SK-N-SH (cell line): ENCODE results near the gene LLGL1. TPM values are rescaled to one million over a fixed set of nuclear protein-coding genes. Genes with fewer than 3 reads are reported as not detected.

Experiments
- CTCF ChIA-PET: fragments of 300-600, 350-600 bp; formaldehyde crosslinking; extraction: SDS; loops from one replicate; lab custom pipeline; 2021; lab: Yijun Ruan, JAX
- POLR2A ChIA-PET: fragments of 350-600 bp; sonication (Branson Sonifier 250); formaldehyde crosslinking; extraction: SDS; loops from one replicate; lab custom pipeline; 2020; ENCODE audit warnings: antibody characterized with exemption, inconsistent platforms; lab: Yijun Ruan, JAX
- DNase-seq: peaks from one replicate; pipeline ENCODE4 v3.0.0; 2012
- H2AFZ ChIP-seq: fragments of 200-600 bp; sonication (generic); 2 replicates; pipeline ENCODE4 v1.8.1; 2016; ENCODE audit warnings: antibody characterized with exemption, mild to moderate bottlenecking, low read depth
- H3F3A ChIP-seq: fragments of 200-600 bp; sonication (generic); replicated peaks from 2 replicates; pipeline ENCODE3; 2016; ENCODE audit warnings: antibody characterized with exemption, mild to moderate bottlenecking; ENCODE audit not compliant: insufficient read depth
- H3K27ac ChIP-seq, 2 experiments: fragments of 200-500 bp in 1 of 2; fragments of 200-600 bp in 1 of 2; sonication (Bioruptor generic) in 1 of 2; sonication (generic), shearing (Covaris generic) in 1 of 2; 2 replicates each; pipeline versions ENCODE4 v1.5.1 to v1.6.1; 2014 to 2016; ENCODE audit warnings: low read depth in 2 of 2, inconsistent platforms in 1 of 2, low read length in 1 of 2, mild to moderate bottlenecking in 1 of 2, mixed read lengths in 1 of 2
- H3K27me3 ChIP-seq: fragments of 200-600 bp; sonication (generic), shearing (Covaris generic); 2 replicates; pipeline ENCODE4 v1.6.1; 2016; ENCODE audit warnings: mixed run types; ENCODE audit not compliant: insufficient read depth
- H3K36me3 ChIP-seq, 2 experiments: fragments of 200-500 bp in 1 of 2; fragments of 200-600 bp in 1 of 2; sonication (Bioruptor generic) in 1 of 2; sonication (generic) in 1 of 2; replicated peaks in 1 of 2; 2 replicates each; pipeline versions ENCODE3 to v1.5.1; 2014 to 2016; ENCODE audit warnings: low read length in 1 of 2, mild to moderate bottlenecking in 1 of 2; ENCODE audit not compliant: insufficient read depth in 2 of 2, control insufficient read depth in 1 of 2
- H3K4me1 ChIP-seq, 2 experiments: fragments of 200-500 bp in 1 of 2; fragments of 200-600 bp in 1 of 2; sonication (Bioruptor generic) in 1 of 2; sonication (generic), shearing (Covaris generic) in 1 of 2; 2 replicates each; pipeline versions ENCODE4 v1.5.1 to v1.6.1; 2014 to 2016; ENCODE audit warnings: low read depth in 1 of 2, low read length in 1 of 2, mixed run types in 1 of 2; ENCODE audit not compliant: insufficient read depth in 2 of 2, control insufficient read depth in 1 of 2
- H3K4me2 ChIP-seq: fragments of 200-600 bp; sonication (generic), shearing (Covaris generic); 2 replicates; pipeline ENCODE4 v1.6.1; 2017; ENCODE audit warnings: mixed run types
- H3K4me3 ChIP-seq, 2 experiments: fragments of 200-500 bp in 1 of 2; fragments of 200-600 bp in 1 of 2; sonication (Bioruptor generic) in 1 of 2; sonication (generic), shearing (Covaris generic) in 1 of 2; 2 replicates each; pipeline versions ENCODE4 v1.5.1 to v1.8.1; 2014 to 2016; ENCODE audit warnings: low read depth in 2 of 2, inconsistent platforms in 1 of 2, low read length in 1 of 2, mild to moderate bottlenecking in 1 of 2, mixed read lengths in 1 of 2, moderate library complexity in 1 of 2
- H3K79me2 ChIP-seq: fragments of 200-600 bp; sonication (generic); 2 replicates; pipeline ENCODE4 v1.8.1; 2017; ENCODE audit warnings: mild to moderate bottlenecking; ENCODE audit not compliant: insufficient read depth
- H3K9ac ChIP-seq: fragments of 200-600 bp; sonication (generic); 2 replicates; pipeline ENCODE4 v1.6.1; 2017; ENCODE audit warnings: mixed run types
- H3K9me2 ChIP-seq: fragments of 200-600 bp; sonication (generic); 2 replicates; pipeline ENCODE4 v1.6.1; 2017; ENCODE audit warnings: mixed run types
- H3K9me3 ChIP-seq: fragments of 200-600 bp; sonication (generic); 2 replicates; pipeline ENCODE4 v1.6.1; 2017; ENCODE audit warnings: mixed run types, mild to moderate bottlenecking, moderate library complexity
- H4K20me1 ChIP-seq: fragments of 200-600 bp; sonication (generic); 2 replicates; pipeline ENCODE4 v1.6.1; 2017; ENCODE audit warnings: mild to moderate bottlenecking, mixed run types; ENCODE audit not compliant: insufficient read depth
- EP300 ChIP-seq, 2 experiments: IDR thresholded peaks; 2 replicates each; pipeline versions ENCODE4 v1.4.0 to v1.6.1; 2012; ENCODE audit warnings: borderline replicate concordance in 1 of 2, low read depth in 1 of 2, low read length in 1 of 2
- RXRA ChIP-seq: IDR thresholded peaks from 2 replicates; pipeline ENCODE4 v1.4.0; 2012; ENCODE audit warnings: low read depth, mild to moderate bottlenecking, borderline replicate concordance
- SIN3A ChIP-seq: IDR thresholded peaks from 2 replicates; pipeline ENCODE4 v1.6.1; 2012; ENCODE audit warnings: low read depth, mild to moderate bottlenecking, low read length, moderate library complexity, borderline replicate concordance
- SMC3 ChIP-seq: IDR thresholded peaks from 2 replicates; pipeline ENCODE4 v1.6.1; 2012; ENCODE audit warnings: low read depth, low read length, improper control_type of control experiment
- USF1 ChIP-seq: IDR thresholded peaks from 2 replicates; pipeline ENCODE4 v1.4.0; 2012; ENCODE audit warnings: low read depth, borderline replicate concordance
- USF2 ChIP-seq: fragments of 150-350 bp; IDR thresholded peaks from 2 replicates; pipeline ENCODE4 v1.6.1; 2017; ENCODE audit warnings: antibody characterized with exemption, low read length, low read depth, borderline replicate concordance
- WGBS: methylation state at CpG from one replicate; pipeline ENCODE4 v1.1.6; 2017; ENCODE audit warnings: low lambda C conversion rate; 5-methylcytosine and 5-hydroxymethylcytosine counted together
- polyA plus RNA-seq, 3 experiments: library from polyadenylated mRNA; depleted of rRNA; stranded (reverse); fragments of >200 nt; gene quantifications; 2 replicates each; pipeline ENCODE4 v1.2.3, GENCODE V29; 2012

The LLGL1 gene
- polyA plus RNA-seq, 1 of the 3 experiments (the other 2 are of a cell fraction), result 31.4 TPM

GRCh38 chr17:18246109-18246725 is 20.8 kb downstream of the LLGL1 start:
- no peak for TF ChIP-seq USF1
- no peak for TF ChIP-seq SMC3
- no peak for TF ChIP-seq RXRA
- no peak for TF ChIP-seq EP300 (IDR thresholded peaks at IDR 0.05; ENCODE audit: borderline replicate concordance in 1 of 2, low read depth in 1 of 2, low read length in 1 of 2)
- TF ChIP-seq USF2, result no peak
- H3K36me3 ChIP-seq, result peaks cover 20 to 67% of the 10 kb centered on the region in 2 experiments
- H2AFZ ChIP-seq, result no peak overlapping the region

GRCh38 chr17:18246880-18247612 is 21.6 kb downstream of the LLGL1 start:
- peaks cover 6% of the 10 kb centered on the region; the same call in 1 of the 2 replicates for H4K20me1 ChIP-seq

More at GRCh38 chr17:18246109-18246725, 20.8 kb downstream of the LLGL1 start:
- Histone ChIP-seq H3K4me2 (no peak overlapping the region), H4K20me1 (peaks cover 6% of the 10 kb centered on the region; the same call in 1 of the 2 replicates), H3K9me3 (no peaks in the 10 kb centered on the region), H3K27ac (no peak overlapping the region), H3K27me3 (no peaks in the 10 kb centered on the region), H3K4me3 (no peak overlapping the region), H3K4me1 (no peaks in the 10 kb centered on the region), H3K9ac (no peak overlapping the region), H3F3A (peaks cover 14% of the 10 kb centered on the region), H3K9me2 (no peaks in the 10 kb centered on the region), H3K79me2 (no peaks in the 10 kb centered on the region)
- POLR2A ChIA-PET, result no interaction called here
- WGBS, result 96% methylated on average over 15 of the region's 24 CpGs
- CTCF ChIA-PET, result interaction anchor here (2.0 to 3.8 kb wide), 2 partner anchors 12 to 25 kb away, joined by 7 to 21 read pairs; partner anchors contain the start of gene FLII
- DNase-seq, result no peak

More at GRCh38 chr17:18246880-18247612, 21.6 kb downstream of the LLGL1 start:
- Histone ChIP-seq H3K9me2 (no peaks in the 10 kb centered on the region), H3K4me2 (no peak overlapping the region), H3K79me2 (no peaks in the 10 kb centered on the region), H3F3A (peaks cover 14% of the 10 kb centered on the region), H2AFZ (no peak overlapping the region), H3K36me3 (peaks cover 26 to 71% of the 10 kb centered on the region in 2 experiments), H3K27me3 (no peaks in the 10 kb centered on the region), H3K9me3 (no peaks in the 10 kb centered on the region), H3K9ac (no peak overlapping the region), H3K4me3 (no peak overlapping the region), H3K4me1 (no peaks in the 10 kb centered on the region), H3K27ac (no peak overlapping the region)
- CTCF ChIA-PET, result interaction anchor here (0.6 to 3.8 kb wide), 8 partner anchors 10 to 30 kb away, joined by 3 to 26 read pairs (median 6); partner anchors contain the start of genes FLII and LLGL1
- 88% methylated on average over 43 of the region's 46 CpGs for WGBS
- POLR2A ChIA-PET, result no interaction called here
- TF ChIP-seq EP300 (IDR thresholded peaks at IDR 0.05; ENCODE audit: borderline replicate concordance in 1 of 2, low read depth in 1 of 2, low read length in 1 of 2) (no peak), RXRA (no peak), SIN3A (no peak)
- peak; percentile 87 for DNase-seq
